GM19455 (cell line): ENCODE results near the gene SPINT4.
"Not testable (repeated sequence)": the region's sequence is repeated elsewhere in the genome, so short reads cannot be mapped to it uniquely, and the experiment has no call there.

Experiments
- ATAC-seq: cut with Tn5 transposase; IDR thresholded peaks from one replicate; pipeline ENCODE4 v1.9.1; 2021; ENCODE audit not compliant: unreplicated experiment

The SPINT4 gene

DNA sequence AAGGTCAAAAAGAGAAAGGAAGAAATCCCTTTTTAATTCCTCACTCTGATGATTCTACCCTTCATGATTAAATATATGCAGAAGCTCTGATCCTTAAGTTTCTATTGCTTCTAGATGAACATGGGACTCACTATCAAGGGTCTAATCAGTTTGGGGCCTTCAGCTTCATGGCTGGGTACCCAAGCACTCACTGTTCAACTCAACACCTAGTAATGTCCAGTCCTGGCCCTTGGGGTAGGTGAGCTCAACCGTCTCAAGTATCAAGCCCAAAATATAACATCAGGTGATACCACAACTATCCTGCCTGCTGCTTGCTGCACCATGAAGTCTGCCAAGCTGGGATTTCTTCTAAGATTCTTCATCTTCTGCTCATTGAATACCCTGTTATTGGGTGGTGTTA lies at the start of gene SPINT4:
TSS of gene SPINT4 (plus strand) at position 301 of the 400 bp plus-strand sequence. CDS start at position 322, 21 bp downstream.
- ATAC-seq = no peak

GRCh38 chr20:45672765-45673164 lies 49.4 kb upstream of the SPINT4 start:
- ATAC-seq = no peak

GRCh38 chr20:45679650-45680049 lies 42.5 kb upstream of the SPINT4 start:
- ATAC-seq = no peak

DNA sequence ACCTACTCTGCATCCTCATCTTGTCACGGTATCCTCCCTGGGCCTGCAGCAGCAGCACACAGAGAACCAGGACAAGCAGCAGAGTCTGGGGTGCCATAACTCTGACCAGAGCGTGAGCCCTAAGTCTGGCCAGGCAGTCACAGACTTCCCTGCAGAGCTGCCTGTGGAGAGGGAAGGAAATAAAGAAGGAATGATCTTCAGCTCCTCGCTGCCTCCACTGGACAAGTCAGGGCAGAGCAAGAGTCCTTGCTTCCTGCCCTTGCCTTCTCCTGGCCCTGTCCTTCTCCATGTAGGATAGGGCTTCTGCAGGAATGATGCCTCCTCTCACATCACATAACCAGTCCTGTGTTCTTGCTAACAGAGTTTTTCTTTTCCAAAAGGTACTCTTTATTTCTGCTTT lies 36.3 kb upstream of the SPINT4 start:
- ATAC-seq = no peak

DNA sequence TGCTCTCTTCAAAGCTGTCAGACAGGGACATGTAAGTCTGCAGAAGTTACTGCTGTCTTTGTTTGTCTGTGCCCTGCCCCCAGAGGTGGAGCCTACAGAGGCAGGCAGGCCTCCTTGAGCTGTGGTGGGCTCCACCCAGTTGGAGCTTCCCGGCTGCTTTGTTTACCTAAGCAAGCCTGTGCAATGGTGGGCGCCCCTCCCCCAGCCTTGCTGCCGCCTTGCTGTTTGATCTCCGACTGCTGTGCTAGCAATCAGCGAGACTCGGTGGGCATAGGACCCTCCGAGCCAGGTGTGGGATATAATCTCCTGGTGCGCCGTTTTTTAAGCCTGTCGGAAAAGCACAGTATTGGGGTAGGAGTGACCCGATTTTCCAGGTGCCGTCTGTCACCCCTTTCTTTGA lies 28.8 kb upstream of the SPINT4 start:
- not testable (repeated sequence) for ATAC-seq

- no peak for ATAC-seq
These were observed 26.7 kb upstream of the SPINT4 start for GRCh38 chr20:45695496-45695895.

DNA sequence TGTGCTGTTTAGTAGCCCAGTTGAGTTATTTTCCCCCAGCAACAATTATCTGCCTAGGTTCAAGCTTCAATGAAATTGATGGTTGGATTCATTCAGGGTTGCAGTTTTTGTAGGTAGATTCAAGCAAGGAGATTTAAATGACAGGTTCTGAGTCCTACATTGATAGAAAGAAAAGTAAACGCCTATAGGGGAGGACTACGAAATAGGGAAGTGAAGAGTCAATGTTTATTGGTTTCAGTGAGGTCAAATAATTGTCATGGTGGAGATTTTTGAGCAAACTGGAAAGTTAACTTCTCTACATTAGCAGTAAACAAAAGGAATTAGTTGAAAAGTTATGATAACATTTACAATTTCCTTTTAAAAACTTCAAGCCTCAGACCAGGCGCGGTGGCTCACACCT lies 21.0 kb upstream of the SPINT4 start:
- ATAC-seq = no peak

DNA sequence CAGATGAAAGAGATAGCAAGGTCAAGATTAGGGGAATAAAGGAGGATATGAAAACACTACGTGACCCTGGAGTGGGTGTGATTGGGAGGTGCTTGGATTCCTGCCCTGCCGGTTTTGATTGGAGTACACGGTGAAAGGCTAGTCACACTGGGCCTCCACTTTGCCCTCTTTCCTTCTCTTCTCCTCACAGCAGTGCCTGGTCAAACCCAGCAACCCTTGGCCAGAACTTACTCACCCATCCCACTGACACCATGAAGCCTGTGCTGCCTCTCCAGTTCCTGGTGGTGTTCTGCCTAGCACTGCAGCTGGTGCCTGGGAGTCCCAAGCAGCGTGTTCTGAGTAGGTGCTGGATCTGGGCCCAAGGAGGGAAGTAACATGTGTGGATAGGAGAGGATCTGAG lies 20.3 kb upstream of the SPINT4 start, which contains the start of gene WFDC13:
TSS of gene WFDC13 (plus strand) at position 166 of the 400 bp plus-strand sequence. CDS start at position 252, 86 bp downstream.
- ATAC-seq = no peak

DNA sequence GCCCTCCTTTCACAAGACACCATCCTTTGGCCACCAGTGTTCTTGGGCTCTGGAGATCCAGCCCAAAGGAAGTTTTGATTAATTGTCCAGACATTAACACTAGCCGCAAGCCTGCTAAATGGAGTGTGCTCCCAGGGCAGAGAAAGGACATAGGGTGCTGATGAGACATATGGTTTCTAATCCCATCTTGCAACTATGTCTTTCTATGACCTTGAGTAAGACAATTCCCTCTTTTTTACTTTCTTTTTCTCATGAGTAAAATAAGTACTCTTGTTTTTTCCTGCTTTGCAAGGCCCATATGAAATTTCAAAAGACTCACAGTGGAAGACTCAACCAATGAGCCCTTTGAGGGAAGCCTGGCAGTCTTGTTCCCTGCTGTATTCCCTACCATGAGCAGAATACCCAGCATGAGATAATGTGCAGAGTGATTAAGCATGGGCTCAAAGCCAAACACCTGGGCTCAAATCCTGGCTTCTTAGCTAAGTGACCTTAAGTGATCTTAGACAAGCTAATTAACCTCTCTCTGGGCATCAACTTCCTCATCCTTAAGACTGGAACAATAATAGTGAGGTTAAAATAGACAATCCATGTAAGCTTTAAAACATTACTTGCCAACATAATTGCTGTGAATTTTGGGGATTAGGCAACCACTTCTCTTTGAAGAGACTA lies 17.0 kb upstream of the SPINT4 start, which contains the start of gene WFDC10B:
TSS of gene WFDC10B (minus strand) at position 51 of the 669 bp plus-strand sequence. CDS start 19,027 bp downstream, outside the sequence.
- no peak for ATAC-seq

- ATAC-seq = not testable (repeated sequence)
These were observed 5.9 kb upstream of the SPINT4 start for GRCh38 chr20:45716141-45716688.

GRCh38 chr20:45725134-45725533 lies 3.0 kb downstream of the SPINT4 start:
- ATAC-seq = no peak

GRCh38 chr20:45727044-45727443 lies 4.9 kb downstream of the SPINT4 start:
- no peak for ATAC-seq

GRCh38 chr20:45732199-45732598 lies 10.1 kb downstream of the SPINT4 start:
- ATAC-seq = no peak

DNA sequence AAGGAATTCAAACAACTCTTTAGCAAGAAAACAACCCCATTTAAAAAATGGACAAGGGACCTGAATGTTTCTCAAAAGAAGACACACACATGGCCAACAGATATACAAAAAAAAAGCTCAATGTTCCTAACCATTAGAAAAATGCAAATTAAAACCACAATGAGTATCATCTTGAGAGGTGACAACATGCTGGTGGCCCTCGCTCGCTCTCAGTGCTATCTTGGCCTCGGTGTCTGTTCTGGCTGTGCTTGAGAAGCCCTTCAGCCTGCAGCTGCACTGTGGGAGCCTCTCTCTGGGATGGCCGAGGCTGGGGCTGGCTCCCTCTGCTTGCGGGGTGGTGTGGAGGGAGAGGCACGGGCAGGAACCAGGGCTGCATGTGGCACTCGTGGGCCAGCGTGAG lies 13.4 kb downstream of the SPINT4 start:
- ATAC-seq = no peak

DNA sequence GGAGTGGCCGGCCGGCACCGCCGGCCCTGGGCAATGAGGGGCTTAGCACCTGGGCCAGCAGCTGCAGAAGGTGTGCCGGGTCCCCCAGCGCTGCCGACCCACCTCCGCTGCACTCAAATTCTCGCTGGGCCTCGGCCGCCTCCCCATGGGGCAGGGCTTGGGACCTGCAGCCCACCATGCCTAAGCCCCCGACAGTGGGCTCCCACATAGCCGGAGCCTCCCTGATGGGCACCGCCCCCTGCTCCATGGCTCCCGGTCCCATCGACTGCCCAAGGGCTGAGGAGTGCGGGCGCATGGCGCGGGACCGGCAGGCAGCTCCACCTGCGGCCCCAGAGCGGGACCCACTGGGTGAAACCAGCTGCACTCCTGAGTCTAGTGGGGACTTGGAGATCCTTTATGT lies 13.8 kb downstream of the SPINT4 start:
- ATAC-seq = no peak

DNA sequence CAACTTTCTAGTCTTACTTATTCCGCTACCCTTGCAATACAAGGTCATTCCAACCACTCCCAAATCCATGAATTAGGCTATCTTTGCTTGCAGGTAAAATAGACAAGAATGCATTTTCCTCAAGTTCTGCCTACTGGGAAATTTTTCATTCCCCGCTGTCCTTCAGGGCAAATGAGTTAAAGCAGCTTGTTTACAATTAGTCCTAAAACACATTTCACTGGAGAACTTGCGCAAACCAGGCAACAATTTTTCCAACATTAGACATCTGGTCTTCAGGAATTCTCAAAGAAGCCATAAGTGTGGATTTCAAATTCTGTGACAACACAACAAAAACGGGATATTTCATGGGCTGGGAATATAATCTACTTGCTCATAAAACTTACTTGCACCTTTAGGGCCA lies 20.4 kb downstream of the SPINT4 start:
- no peak for ATAC-seq

DNA sequence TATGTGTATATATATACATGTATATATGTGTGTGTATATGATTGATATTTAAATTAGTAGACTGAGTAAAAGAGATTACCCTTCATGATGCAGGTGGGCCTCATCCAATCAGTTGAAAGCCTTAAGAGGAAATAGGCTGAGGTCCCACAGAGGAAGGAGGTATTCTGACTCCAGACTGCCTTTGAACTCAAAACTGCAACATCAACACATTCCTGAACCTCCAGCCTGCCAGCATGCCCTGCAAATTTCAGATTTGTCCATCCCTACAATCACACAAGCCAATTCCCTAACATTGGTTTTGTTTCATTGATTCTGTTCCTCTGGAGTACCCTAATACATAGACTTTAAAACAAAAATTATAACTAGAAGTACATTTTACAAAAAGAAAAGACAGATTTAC lies 22.9 kb downstream of the SPINT4 start:
- ATAC-seq = no peak

- no peak for ATAC-seq
These were observed 29.6 kb downstream of the SPINT4 start for GRCh38 chr20:45751721-45752120.

GRCh38 chr20:45752746-45753145 lies 30.6 kb downstream of the SPINT4 start:
- ATAC-seq = no peak

- no peak for ATAC-seq
These were observed 35.9 kb downstream of the SPINT4 start for GRCh38 chr20:45758096-45758495.

GRCh38 chr20:45759921-45760320 lies 37.8 kb downstream of the SPINT4 start:
- ATAC-seq = not testable (repeated sequence)

DNA sequence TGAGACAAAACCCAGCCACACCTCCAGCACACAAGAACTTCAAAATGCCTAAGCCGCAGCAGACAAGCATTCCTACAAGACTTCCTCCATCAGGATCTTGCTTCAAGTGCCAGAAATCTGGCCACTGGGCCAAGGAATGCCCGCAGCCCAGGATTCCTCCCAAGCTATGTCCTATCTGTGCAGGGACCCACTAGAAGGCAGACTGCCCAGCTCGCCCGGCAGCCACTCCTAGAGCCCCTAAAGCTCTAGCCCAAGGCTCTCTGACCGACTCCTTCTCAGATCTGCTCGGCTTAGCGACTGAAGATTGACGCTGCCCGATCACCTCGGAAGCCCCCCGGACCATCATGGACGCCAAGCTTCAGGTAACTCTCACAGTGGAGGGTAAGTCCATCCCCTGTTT lies 39.8 kb downstream of the SPINT4 start:
- ATAC-seq = not testable (repeated sequence)
